H9 (cell line): Measurements from ENCODE around the gene CEBPZ. TPM values are rescaled to one million over a fixed set of nuclear protein-coding genes. Genes with fewer than 3 reads are reported as not detected.

Experiments used
- DNase-seq: peaks from one replicate; pipeline ENCODE4 v3.0.0-alpha.2; 2017
- H2AFZ ChIP-seq: one replicate; pipeline ENCODE4 v1.6.1; 2013; ENCODE audit warnings: mild to moderate bottlenecking, low read length, control low read depth, moderate library complexity
- H2AK5ac ChIP-seq: 2 replicates; pipeline ENCODE4 v1.6.1; 2013; ENCODE audit warnings: low read length, control low read depth, mixed read lengths; ENCODE audit not compliant: insufficient read length
- H2BK120ac ChIP-seq: one replicate; pipeline ENCODE4 v1.6.1; 2013; ENCODE audit warnings: low read depth, mild to moderate bottlenecking, low read length, control low read depth, inconsistent platforms; ENCODE audit not compliant: poor library complexity, severe bottlenecking
- H2BK12ac ChIP-seq: 2 replicates; pipeline ENCODE4 v1.6.1; 2013; ENCODE audit warnings: low read length, control low read depth, mixed read lengths, low read depth; ENCODE audit not compliant: insufficient read length
- H2BK15ac ChIP-seq: 2 replicates; pipeline ENCODE4 v1.6.1; 2013; ENCODE audit warnings: low read depth, low read length, control low read depth
- H2BK20ac ChIP-seq: one replicate; pipeline ENCODE4 v1.6.1; 2013; ENCODE audit warnings: low read depth, mild to moderate bottlenecking, low read length, control low read depth, inconsistent platforms; ENCODE audit not compliant: poor library complexity, severe bottlenecking
- H2BK5ac ChIP-seq: 2 replicates; pipeline ENCODE4 v1.6.1; 2013; ENCODE audit warnings: low read length, control low read depth, mixed read lengths; ENCODE audit not compliant: insufficient read length
- H3K14ac ChIP-seq: 2 replicates; pipeline ENCODE4 v1.6.1; 2013; ENCODE audit warnings: low read length, control low read depth; ENCODE audit not compliant: insufficient read depth
- H3K18ac ChIP-seq: 2 replicates; pipeline ENCODE4 v1.6.1; 2013; ENCODE audit warnings: low read depth, mild to moderate bottlenecking, mixed read lengths, low read length, control low read depth; ENCODE audit not compliant: insufficient read length
- H3K23ac ChIP-seq: 2 replicates; pipeline ENCODE4 v1.6.1; 2013; ENCODE audit warnings: low read length, control low read depth, mixed read lengths, low read depth; ENCODE audit not compliant: insufficient read length
- H3K23me2 ChIP-seq: 2 replicates; pipeline ENCODE4 v1.6.1; 2013; ENCODE audit warnings: low read depth, mild to moderate bottlenecking, mixed read lengths, low read length, control low read depth; ENCODE audit not compliant: insufficient read length, poor library complexity, severe bottlenecking
- H3K27ac ChIP-seq: 2 replicates; pipeline ENCODE4 v1.5.1; 2013; ENCODE audit warnings: low read length, control low read depth, mixed read lengths, low read depth; ENCODE audit not compliant: insufficient read length
- H3K27me3 ChIP-seq: 2 replicates; pipeline ENCODE4 v1.6.1; 2013; ENCODE audit warnings: low read length, control low read depth, inconsistent platforms; ENCODE audit not compliant: insufficient read depth
- H3K4ac ChIP-seq: 2 replicates; pipeline ENCODE4 v1.6.1; 2013; ENCODE audit warnings: low read depth, mild to moderate bottlenecking, control low read depth, inconsistent platforms, low read length, moderate library complexity
- H3K4me1 ChIP-seq: 2 replicates; pipeline ENCODE4 v1.6.1; 2013; ENCODE audit warnings: low read length, control low read depth, inconsistent platforms; ENCODE audit not compliant: insufficient read depth
- H3K4me2 ChIP-seq: 2 replicates; pipeline ENCODE4 v1.6.1; 2013; ENCODE audit warnings: low read length, control low read depth, mixed read lengths; ENCODE audit not compliant: insufficient read length, insufficient read depth
- H3K56ac ChIP-seq: 2 replicates; pipeline ENCODE4 v1.6.1; 2013; ENCODE audit warnings: low read depth, mild to moderate bottlenecking, mixed read lengths, low read length, control low read depth; ENCODE audit not compliant: insufficient read length
- H3K79me1 ChIP-seq: 2 replicates; pipeline ENCODE4 v1.6.1; 2013; ENCODE audit warnings: low read depth, mild to moderate bottlenecking, moderate library complexity, low read length, control low read depth, inconsistent platforms; ENCODE audit not compliant: insufficient read depth, poor library complexity, severe bottlenecking
- H3K79me2 ChIP-seq: 2 replicates; pipeline ENCODE4 v1.6.1; 2013; ENCODE audit warnings: low read length, control low read depth, inconsistent platforms; ENCODE audit not compliant: insufficient read depth
- H3K9ac ChIP-seq: 2 replicates; pipeline ENCODE4 v1.6.1; 2013; ENCODE audit warnings: low read length, control low read depth, mixed read lengths; ENCODE audit not compliant: insufficient read length; ENCODE audit errors: extremely low read depth
- H3K9me3 ChIP-seq: one replicate; pipeline ENCODE4 v1.6.1; 2013; ENCODE audit warnings: low read depth, low read length, inconsistent platforms; ENCODE audit not compliant: control insufficient read depth
- H3T11ph ChIP-seq: one replicate; pipeline ENCODE4 v1.6.1; 2013; ENCODE audit warnings: mild to moderate bottlenecking, low read length, control low read depth, inconsistent platforms
- H4K20me1 ChIP-seq: one replicate; pipeline ENCODE4 v1.6.1; 2013; ENCODE audit not compliant: control insufficient read depth, insufficient read length, insufficient read depth
- H4K5ac ChIP-seq: 2 replicates; pipeline ENCODE4 v1.6.1; 2013; ENCODE audit warnings: low read depth, mild to moderate bottlenecking, mixed read lengths, low read length, control low read depth; ENCODE audit not compliant: insufficient read length
- H4K8ac ChIP-seq: replicated peaks from 2 replicates; pipeline ENCODE4 v1.6.1; 2013; ENCODE audit warnings: low read length, control low read depth, mixed read lengths, low read depth; ENCODE audit not compliant: insufficient read length
- H4K91ac ChIP-seq: 2 replicates; pipeline ENCODE4 v1.6.1; 2013; ENCODE audit warnings: low read depth, mild to moderate bottlenecking, moderate library complexity, mixed read lengths, low read length, control low read depth; ENCODE audit not compliant: insufficient read length
- H3K27ac Mint-ChIP-seq, 3 experiments: 2 replicates in 2 of 3; 3 replicates in 1 of 3; pipeline ENCODE4 v1.8.0; 2020 to 2021; ENCODE audit warnings: mixed read lengths in 3 of 3, mild to moderate bottlenecking in 1 of 3, moderate library complexity in 1 of 3
- H3K27me3 Mint-ChIP-seq: 2 replicates; pipeline ENCODE4 v1.8.0; 2021; ENCODE audit warnings: low read depth, mild to moderate bottlenecking, moderate library complexity, mixed read lengths
- H3K36me3 Mint-ChIP-seq, 3 experiments: 2 replicates in 2 of 3; 3 replicates in 1 of 3; pipeline ENCODE4 v1.8.0; 2020 to 2021; ENCODE audit warnings: low read depth in 3 of 3, mixed read lengths in 3 of 3; ENCODE audit not compliant: insufficient read depth in 1 of 3
- H3K4me1 Mint-ChIP-seq, 2 experiments: 2 replicates each; pipeline ENCODE4 v1.8.0; 2020; ENCODE audit warnings: mixed read lengths in 2 of 2
- H3K4me3 Mint-ChIP-seq, 2 experiments: 2 replicates in 1 of 2; 3 replicates in 1 of 2; pipeline ENCODE4 v1.8.0; 2020 to 2021; ENCODE audit warnings: mild to moderate bottlenecking in 2 of 2, mixed read lengths in 2 of 2, moderate library complexity in 1 of 2
- H3K9me3 Mint-ChIP-seq, 2 experiments: 2 replicates in 1 of 2; 3 replicates in 1 of 2; pipeline ENCODE4 v1.8.0; 2020; ENCODE audit warnings: mild to moderate bottlenecking in 2 of 2, mixed read lengths in 2 of 2, moderate library complexity in 1 of 2
- CTCF ChIP-seq: fragments of 200-600 bp; sonication (generic); conservative IDR thresholded peaks from 3 replicates; pipeline ENCODE4 v1.8.0; 2021; ENCODE audit warnings: antibody characterized with exemption, mild to moderate bottlenecking
- WGBS: extraction: QIAGEN DNeasy Blood & Tissue Kit; methylation state at CpG from one replicate; pipeline ENCODE4 v1.1.7; 2013; ENCODE audit warnings: missing lambda C conversion rate, low lambda C conversion rate, mixed read lengths; ENCODE audit not compliant: insufficient read length; ENCODE audit errors: extremely low coverage; 5-methylcytosine and 5-hydroxymethylcytosine counted together
- total RNA-seq: library from RNA; stranded (reverse); gene quantifications from 2 replicates; pipeline ENCODE4 v1.2.1, GENCODE V29; 2021

CEBPZ gene
- total RNA-seq, 1 experiment from 2014 or later, result 281 TPM

GRCh38 chr2:37243435-37243834, 12.0 kb upstream of the CEBPZ start:
- Histone ChIP-seq H4K5ac (no peak overlapping the region), H3K27ac (no peak overlapping the region), H2BK5ac (no peak overlapping the region), H3K79me2 (no peaks in the 10 kb centered on the region), H3K27me3 (no peaks in the 10 kb centered on the region), H3K23me2 (no peaks in the 10 kb centered on the region), H4K91ac (no peak overlapping the region), H2BK15ac (no peak overlapping the region), H3K79me1 (peaks cover 2% of the 10 kb centered on the region), H2BK12ac (no peak overlapping the region), H4K8ac (no peak overlapping the region), H3K4ac (no peak overlapping the region), H3K4me2 (no peak overlapping the region), H4K20me1 (no peaks in the 10 kb centered on the region), H3T11ph (no peak overlapping the region), H3K4me1 (no peaks in the 10 kb centered on the region), H3K18ac (no peak overlapping the region), H2BK120ac (no peak overlapping the region), H3K14ac (no peak overlapping the region), H3K9me3 (no peaks in the 10 kb centered on the region), H2AFZ (no peak overlapping the region), H3K9ac (no peak overlapping the region), H3K23ac (no peak overlapping the region), H2AK5ac (no peak overlapping the region), H3K56ac (no peak overlapping the region), H2BK20ac (no peak overlapping the region)
- H3K36me3 Mint-ChIP-seq, result peaks cover 48 to 97% (median 91%) of the 10 kb centered on the region in 3 experiments; a peak in 6 of 7 replicates
- H3K9me3 Mint-ChIP-seq, result no peaks in the 10 kb centered on the region
- peak overlapping the region in 2 of 3 experiments; percentile 21 to 82; a peak in 5 of 7 replicates for H3K27ac Mint-ChIP-seq
- no peak for TF ChIP-seq CTCF
- WGBS, result no CpG with 5 or more reads among the region's 4 CpGs
- no peaks in the 10 kb centered on the region for H3K27me3 Mint-ChIP-seq
- DNase-seq, result no peak
- peaks cover 6 to 15% of the 10 kb centered on the region in 2 experiments; a peak in 2 of 4 replicates for H3K4me1 Mint-ChIP-seq
- no peak overlapping the region for H3K4me3 Mint-ChIP-seq
